AG10803 (cell line): ENCODE measurements around the gene LRP1.
A peak's percentile ranks its signal among the peaks of the same experiment; 100 is the strongest.

Experiments used
- DNase-seq: peaks from one replicate; pipeline ENCODE4 v3.0.0; 2010; ENCODE audit warnings: low read depth
- H3K4me3 ChIP-seq: 2 replicates; pipeline ENCODE4 v1.5.1; 2011; ENCODE audit warnings: mild to moderate bottlenecking, low read length, control low read depth
- TF ChIP-seq, protein P1 (sequence below): conservative IDR thresholded peaks from 2 replicates; pipeline ENCODE4 v1.5.1; 2011; ENCODE audit warnings: mild to moderate bottlenecking, low read length, control low read depth, inconsistent platforms

The LRP1 gene

DNA sequence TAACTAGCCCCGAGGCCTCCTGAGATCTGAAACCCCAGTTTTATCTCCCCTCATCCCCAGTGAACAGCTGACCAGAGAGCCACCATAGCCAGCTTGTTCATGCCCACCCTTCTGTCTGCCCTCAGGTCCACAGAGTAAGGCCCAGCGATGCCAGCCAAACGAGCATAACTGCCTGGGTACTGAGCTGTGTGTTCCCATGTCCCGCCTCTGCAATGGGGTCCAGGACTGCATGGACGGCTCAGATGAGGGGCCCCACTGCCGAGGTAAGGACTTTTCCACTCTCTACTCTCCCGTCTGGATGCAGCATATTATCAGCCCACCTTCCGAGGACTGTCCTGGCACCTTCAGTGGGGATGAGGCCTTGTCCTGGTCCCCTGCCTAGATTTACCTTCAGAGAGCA is 13.0 kb downstream of the LRP1 start:
- no peak overlapping the region for H3K4me3 ChIP-seq
- TF ChIP-seq, protein P1, sequence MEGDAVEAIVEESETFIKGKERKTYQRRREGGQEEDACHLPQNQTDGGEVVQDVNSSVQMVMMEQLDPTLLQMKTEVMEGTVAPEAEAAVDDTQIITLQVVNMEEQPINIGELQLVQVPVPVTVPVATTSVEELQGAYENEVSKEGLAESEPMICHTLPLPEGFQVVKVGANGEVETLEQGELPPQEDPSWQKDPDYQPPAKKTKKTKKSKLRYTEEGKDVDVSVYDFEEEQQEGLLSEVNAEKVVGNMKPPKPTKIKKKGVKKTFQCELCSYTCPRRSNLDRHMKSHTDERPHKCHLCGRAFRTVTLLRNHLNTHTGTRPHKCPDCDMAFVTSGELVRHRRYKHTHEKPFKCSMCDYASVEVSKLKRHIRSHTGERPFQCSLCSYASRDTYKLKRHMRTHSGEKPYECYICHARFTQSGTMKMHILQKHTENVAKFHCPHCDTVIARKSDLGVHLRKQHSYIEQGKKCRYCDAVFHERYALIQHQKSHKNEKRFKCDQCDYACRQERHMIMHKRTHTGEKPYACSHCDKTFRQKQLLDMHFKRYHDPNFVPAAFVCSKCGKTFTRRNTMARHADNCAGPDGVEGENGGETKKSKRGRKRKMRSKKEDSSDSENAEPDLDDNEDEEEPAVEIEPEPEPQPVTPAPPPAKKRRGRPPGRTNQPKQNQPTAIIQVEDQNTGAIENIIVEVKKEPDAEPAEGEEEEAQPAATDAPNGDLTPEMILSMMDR, result no peak
- DNase-seq, result no peak

DNA sequence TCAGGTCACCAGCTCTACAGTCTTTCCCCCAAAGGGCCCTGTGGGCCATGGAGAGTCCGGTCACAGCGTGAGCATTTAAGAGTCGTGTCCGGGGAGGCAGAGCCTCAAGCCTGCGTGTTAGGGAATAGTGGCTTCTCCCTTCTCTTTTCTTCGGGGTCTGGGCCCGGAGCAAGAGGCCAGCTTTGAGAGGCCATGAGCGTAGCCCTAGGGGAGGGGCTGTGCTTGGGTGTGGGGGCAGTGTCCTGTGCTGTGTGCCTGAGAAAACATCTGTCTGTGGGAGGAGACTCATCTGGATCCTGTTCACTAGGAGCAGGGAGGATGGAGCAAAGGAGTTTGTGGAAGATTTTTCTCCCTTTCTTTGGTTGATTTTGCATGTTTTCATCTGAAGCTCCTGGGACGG is 13.8 kb downstream of the LRP1 start:
- H3K4me3 ChIP-seq, result no peak overlapping the region
- TF ChIP-seq, protein P1, result no peak
- no peak for DNase-seq

DNA sequence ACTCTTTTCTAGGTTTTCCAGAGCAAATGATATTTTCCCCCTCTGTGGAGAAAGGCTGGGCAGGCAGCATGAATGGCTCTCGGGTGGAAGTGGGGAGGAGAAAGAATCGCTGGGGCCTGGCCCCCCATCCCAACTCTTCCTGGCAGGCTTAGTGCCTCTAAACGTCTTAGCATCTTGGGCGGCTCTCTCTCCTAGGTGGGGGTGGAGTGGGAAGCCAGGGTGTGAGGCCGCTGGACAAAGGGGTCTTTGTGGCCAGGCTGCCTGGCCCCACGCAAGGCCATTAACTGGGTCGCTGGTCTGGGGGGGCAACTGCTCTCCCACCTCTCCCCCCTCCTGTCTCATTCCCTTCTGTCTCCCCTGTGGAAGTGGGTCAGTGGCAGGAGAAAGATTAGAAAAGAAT is 14.4 kb downstream of the LRP1 start:
- DNase-seq, result no peak
- TF ChIP-seq, protein P1, result no peak
- no peak overlapping the region for H3K4me3 ChIP-seq

DNA sequence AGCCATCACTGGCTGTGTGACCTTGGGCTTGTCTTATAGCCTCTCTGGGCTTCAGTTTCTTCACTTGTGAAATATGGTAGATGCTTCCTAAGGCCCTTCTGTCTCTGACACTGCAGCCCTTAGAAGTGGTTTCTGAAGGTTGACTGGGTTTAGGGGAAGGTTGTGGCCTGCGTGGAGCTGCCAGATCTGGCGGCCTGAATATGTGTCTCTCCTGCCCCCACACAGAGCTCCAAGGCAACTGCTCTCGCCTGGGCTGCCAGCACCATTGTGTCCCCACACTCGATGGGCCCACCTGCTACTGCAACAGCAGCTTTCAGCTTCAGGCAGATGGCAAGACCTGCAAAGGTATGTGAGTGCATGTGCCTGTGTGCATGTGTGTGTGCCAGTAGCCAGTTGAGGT is 15.2 kb downstream of the LRP1 start:
- no peak overlapping the region for H3K4me3 ChIP-seq
- no peak for DNase-seq
- TF ChIP-seq, protein P1, result no peak

DNA sequence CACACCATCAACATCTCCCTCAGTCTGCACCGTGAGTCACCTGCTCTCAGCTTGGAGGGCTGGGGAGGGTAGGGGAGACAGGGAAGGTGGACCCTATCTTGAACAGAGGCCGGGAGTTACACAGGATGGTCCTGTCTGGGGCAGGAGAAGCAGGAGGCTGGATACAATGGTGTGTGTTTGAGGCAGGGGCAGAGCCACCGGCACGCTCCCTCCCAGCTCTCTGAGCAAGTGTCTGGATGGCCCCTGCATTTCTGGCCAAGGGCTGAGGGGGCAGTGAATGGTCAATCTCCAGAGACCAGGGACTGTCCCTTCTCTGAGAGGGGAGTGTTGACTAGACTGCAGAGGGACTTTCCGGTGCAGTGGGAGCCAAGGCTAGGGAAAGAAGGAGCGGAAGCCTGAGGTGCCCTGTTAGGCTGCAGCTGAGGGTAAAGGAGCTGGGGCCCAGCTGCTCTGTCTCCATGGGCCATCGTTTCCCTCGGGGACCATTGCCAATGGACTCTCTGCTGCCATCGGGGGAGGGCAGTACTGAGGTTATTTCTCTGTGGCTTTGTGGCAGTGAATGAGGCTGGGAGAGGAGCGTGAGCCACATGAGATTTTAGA is 17.3 kb downstream of the LRP1 start:
- H3K4me3 ChIP-seq, result no peak overlapping the region
- DNase-seq, result no peak
- TF ChIP-seq, protein P1, result peak; percentile 32

DNA sequence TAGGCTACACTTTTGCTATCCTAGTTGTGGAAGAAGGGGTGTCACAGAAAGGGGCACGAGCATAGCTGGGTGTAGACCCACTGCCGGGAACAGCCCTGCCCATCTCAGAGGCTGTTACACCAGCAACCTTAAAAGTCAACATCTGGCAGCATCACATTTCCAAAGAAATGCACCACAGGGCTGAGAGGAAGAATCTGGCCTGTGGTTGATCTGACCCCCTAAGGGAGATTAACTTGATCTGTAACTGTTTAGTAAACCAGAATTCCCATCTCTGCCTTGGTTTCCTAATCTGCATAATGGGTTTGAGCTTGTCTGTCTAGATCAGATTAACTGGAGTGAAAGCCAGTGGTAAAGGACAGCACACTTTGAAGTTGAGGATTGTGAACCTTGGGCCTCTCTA is 17.8 kb downstream of the LRP1 start:
- TF ChIP-seq, protein P1, result no peak
- H3K4me3 ChIP-seq, result no peak overlapping the region
- DNase-seq, result peak; percentile 79
